OCI-LY1 (cell line): ENCODE measurements around the gene CCDC51.

Source experiments
- EZH2 ChIP-seq: fragments of 200-600 bp; sonication (generic), shearing (Covaris generic); IDR thresholded peaks from 2 replicates; pipeline ENCODE4 v1.8.0; 2017; ENCODE audit warnings: borderline replicate concordance, mixed run types, mild to moderate bottlenecking, antibody characterized with exemption, low read length, moderate library complexity, mixed read lengths
- TF ChIP-seq, protein P1 (sequence below): fragments of 200-600 bp; sonication (generic), shearing (Covaris generic); IDR thresholded peaks from 2 replicates; pipeline ENCODE4 v1.5.1; 2017; ENCODE audit warnings: mild to moderate bottlenecking, antibody characterized with exemption, low read length, moderate library complexity, mixed read lengths

- TF ChIP-seq, protein P1, sequence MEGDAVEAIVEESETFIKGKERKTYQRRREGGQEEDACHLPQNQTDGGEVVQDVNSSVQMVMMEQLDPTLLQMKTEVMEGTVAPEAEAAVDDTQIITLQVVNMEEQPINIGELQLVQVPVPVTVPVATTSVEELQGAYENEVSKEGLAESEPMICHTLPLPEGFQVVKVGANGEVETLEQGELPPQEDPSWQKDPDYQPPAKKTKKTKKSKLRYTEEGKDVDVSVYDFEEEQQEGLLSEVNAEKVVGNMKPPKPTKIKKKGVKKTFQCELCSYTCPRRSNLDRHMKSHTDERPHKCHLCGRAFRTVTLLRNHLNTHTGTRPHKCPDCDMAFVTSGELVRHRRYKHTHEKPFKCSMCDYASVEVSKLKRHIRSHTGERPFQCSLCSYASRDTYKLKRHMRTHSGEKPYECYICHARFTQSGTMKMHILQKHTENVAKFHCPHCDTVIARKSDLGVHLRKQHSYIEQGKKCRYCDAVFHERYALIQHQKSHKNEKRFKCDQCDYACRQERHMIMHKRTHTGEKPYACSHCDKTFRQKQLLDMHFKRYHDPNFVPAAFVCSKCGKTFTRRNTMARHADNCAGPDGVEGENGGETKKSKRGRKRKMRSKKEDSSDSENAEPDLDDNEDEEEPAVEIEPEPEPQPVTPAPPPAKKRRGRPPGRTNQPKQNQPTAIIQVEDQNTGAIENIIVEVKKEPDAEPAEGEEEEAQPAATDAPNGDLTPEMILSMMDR = no peak
- TF ChIP-seq EZH2 = no peak
Observed at GRCh38 chr3:48418651-48419050, 21.3 kb downstream of the CCDC51 start.
